ENCODE results near the gene RAB12.
"Not testable (repeated sequence)": the region's sequence is repeated elsewhere in the genome, so short reads cannot be mapped to it uniquely, and the experiment has no call there.

RAB12 gene

GRCh38 chr18:8643326-8643878, 34.2 kb downstream of the RAB12 start:
- no peak for DNase-seq (ENCODE audit: low read depth in 2 of 3, low spot score in 1 of 3)

- not testable (repeated sequence) for DNase-seq (ENCODE audit: low read depth in 2 of 3, low spot score in 1 of 3)
Measured at GRCh38 chr18:8647359-8647758, 38.1 kb downstream of the RAB12 start.

- DNase-seq (ENCODE audit: low read depth in 2 of 3, low spot score in 1 of 3) = not testable (repeated sequence)
Measured at GRCh38 chr18:8651478-8652261, 42.4 kb downstream of the RAB12 start.

GRCh38 chr18:8654503-8655451, 45.5 kb downstream of the RAB12 start:
- no peak for DNase-seq (ENCODE audit: low read depth in 2 of 3, low spot score in 1 of 3)

GRCh38 chr18:8656232-8656631, 47.0 kb downstream of the RAB12 start:
- DNase-seq (ENCODE audit: low read depth in 2 of 3, low spot score in 1 of 3) = no peak

GRCh38 chr18:8657050-8657820, 48.0 kb downstream of the RAB12 start:
- no peak for DNase-seq (ENCODE audit: low read depth in 2 of 3, low spot score in 1 of 3)

- DNase-seq (ENCODE audit: low read depth in 2 of 3, low spot score in 1 of 3) = no peak
Measured at GRCh38 chr18:8657873-8658470, 48.7 kb downstream of the RAB12 start.

GRCh38 chr18:8658858-8659485, 49.7 kb downstream of the RAB12 start:
- no peak for DNase-seq (ENCODE audit: low read depth in 2 of 3, low spot score in 1 of 3)

GRCh38 chr18:8659609-8660242, 50.5 kb downstream of the RAB12 start:
- no peak for DNase-seq (ENCODE audit: low read depth in 2 of 3, low spot score in 1 of 3)

- no peak for DNase-seq (ENCODE audit: low read depth in 2 of 3, low spot score in 1 of 3)
Measured at GRCh38 chr18:8660316-8660715, 51.1 kb downstream of the RAB12 start.

GRCh38 chr18:8661754-8662559, 52.7 kb downstream of the RAB12 start:
- no peak for DNase-seq (ENCODE audit: low read depth in 2 of 3, low spot score in 1 of 3)

- no peak for DNase-seq (ENCODE audit: low read depth in 2 of 3, low spot score in 1 of 3)
Measured at GRCh38 chr18:8662560-8663255, 53.5 kb downstream of the RAB12 start.

- no peak for DNase-seq (ENCODE audit: low read depth in 2 of 3, low spot score in 1 of 3)
Measured at GRCh38 chr18:8667846-8668245, 58.6 kb downstream of the RAB12 start.

- no peak for DNase-seq (ENCODE audit: low read depth in 2 of 3, low spot score in 1 of 3)
Measured at GRCh38 chr18:8668381-8668780, 59.1 kb downstream of the RAB12 start.

GRCh38 chr18:8669571-8669970, 60.3 kb downstream of the RAB12 start:
- no peak for DNase-seq (ENCODE audit: low read depth in 2 of 3, low spot score in 1 of 3)

GRCh38 chr18:8673256-8674209, 64.3 kb downstream of the RAB12 start:
- DNase-seq (ENCODE audit: low read depth in 2 of 3, low spot score in 1 of 3) = no peak

- no peak for DNase-seq (ENCODE audit: low read depth in 2 of 3, low spot score in 1 of 3)
Measured at GRCh38 chr18:8675057-8675456, 65.8 kb downstream of the RAB12 start.
